ENCODE measurements around the gene DPP4.
A peak's percentile ranks its signal among the peaks of the same experiment; 100 is the strongest.

DPP4 gene

DNA sequence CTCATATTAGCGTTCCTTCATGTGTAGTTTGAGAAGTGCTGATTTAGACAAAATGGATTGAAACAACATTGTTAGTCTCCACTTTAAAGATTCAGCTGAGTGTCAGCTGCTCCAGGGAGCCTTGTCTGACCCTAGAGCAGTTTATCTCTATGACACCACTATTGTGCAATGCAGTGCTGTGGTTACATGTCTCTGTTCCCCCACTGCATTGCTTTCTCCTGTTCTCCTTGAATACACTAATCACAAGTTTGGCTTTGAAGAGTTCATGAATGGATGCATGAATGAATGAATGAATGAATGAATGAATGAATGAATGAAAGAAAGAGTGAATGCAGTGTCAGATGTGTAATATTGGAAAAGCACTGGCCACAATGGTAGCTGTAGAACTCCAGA, 39.8 kb upstream of the DPP4 start:
- Histone ChIP-seq H3K27ac (peak overlapping the region; percentile 16), H3K36me3 (replicated peaks) (no peaks in the 10 kb centered on the region), H3K27me3 (replicated peaks) (no peaks in the 10 kb centered on the region), H3K4me3 (ENCODE audit: low read depth, low read length) (no peak overlapping the region)
- in situ Hi-C loops (cut with HindIII; ENCODE audit: low pct_ligation_motif_present, low sequenced_read_pairs): no loop called here
- TF ChIP-seq, protein P1, sequence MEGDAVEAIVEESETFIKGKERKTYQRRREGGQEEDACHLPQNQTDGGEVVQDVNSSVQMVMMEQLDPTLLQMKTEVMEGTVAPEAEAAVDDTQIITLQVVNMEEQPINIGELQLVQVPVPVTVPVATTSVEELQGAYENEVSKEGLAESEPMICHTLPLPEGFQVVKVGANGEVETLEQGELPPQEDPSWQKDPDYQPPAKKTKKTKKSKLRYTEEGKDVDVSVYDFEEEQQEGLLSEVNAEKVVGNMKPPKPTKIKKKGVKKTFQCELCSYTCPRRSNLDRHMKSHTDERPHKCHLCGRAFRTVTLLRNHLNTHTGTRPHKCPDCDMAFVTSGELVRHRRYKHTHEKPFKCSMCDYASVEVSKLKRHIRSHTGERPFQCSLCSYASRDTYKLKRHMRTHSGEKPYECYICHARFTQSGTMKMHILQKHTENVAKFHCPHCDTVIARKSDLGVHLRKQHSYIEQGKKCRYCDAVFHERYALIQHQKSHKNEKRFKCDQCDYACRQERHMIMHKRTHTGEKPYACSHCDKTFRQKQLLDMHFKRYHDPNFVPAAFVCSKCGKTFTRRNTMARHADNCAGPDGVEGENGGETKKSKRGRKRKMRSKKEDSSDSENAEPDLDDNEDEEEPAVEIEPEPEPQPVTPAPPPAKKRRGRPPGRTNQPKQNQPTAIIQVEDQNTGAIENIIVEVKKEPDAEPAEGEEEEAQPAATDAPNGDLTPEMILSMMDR (IDR thresholded peaks at IDR 0.05; ENCODE audit: low read depth, low read length, missing control alignments): no peak
- DNase-seq: peak; percentile 74

DNA sequence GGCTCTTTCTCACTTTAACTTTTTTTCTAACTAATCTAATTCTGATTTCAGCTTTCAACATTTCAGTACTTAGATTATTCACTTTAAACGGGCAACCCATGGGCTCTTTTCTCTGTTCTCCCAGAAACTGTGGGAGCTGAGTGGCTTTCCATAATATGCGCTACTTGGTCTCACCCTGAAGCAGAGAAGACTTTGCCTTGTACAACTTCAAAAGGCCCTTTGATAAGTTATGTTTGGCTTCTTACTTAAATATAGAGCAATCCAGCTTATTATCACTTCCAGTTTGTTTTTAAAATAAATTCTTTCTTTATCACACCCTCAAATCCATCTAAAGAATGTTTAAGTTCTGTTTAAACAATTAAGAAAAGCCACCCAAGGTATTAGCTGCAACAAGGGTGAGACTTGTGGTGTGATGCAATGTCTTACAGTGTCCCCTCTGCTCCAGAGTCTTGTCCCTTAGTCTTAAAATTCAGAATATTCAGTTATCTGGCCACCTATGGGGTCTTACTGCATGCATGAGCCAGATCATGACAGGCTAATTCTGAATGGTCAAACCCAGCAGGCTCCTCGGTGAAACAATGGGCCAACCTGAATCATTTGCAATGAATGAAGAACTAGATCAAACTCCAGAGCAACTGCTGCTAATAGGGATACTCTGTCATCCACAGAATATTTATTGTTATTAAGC, 39.2 kb upstream of the DPP4 start:
- H3K27ac ChIP-seq: no peak overlapping the region
- H3K4me3 ChIP-seq (ENCODE audit: low read depth, low read length): no peak overlapping the region
- TF ChIP-seq, protein P1 (IDR thresholded peaks at IDR 0.05; ENCODE audit: low read depth, low read length, missing control alignments): no peak
- no peak for DNase-seq
- no peaks in the 10 kb centered on the region for H3K27me3 ChIP-seq (replicated peaks)
- in situ Hi-C loops (cut with HindIII; ENCODE audit: low pct_ligation_motif_present, low sequenced_read_pairs): no loop called here
- H3K36me3 ChIP-seq (replicated peaks): no peaks in the 10 kb centered on the region

DNA sequence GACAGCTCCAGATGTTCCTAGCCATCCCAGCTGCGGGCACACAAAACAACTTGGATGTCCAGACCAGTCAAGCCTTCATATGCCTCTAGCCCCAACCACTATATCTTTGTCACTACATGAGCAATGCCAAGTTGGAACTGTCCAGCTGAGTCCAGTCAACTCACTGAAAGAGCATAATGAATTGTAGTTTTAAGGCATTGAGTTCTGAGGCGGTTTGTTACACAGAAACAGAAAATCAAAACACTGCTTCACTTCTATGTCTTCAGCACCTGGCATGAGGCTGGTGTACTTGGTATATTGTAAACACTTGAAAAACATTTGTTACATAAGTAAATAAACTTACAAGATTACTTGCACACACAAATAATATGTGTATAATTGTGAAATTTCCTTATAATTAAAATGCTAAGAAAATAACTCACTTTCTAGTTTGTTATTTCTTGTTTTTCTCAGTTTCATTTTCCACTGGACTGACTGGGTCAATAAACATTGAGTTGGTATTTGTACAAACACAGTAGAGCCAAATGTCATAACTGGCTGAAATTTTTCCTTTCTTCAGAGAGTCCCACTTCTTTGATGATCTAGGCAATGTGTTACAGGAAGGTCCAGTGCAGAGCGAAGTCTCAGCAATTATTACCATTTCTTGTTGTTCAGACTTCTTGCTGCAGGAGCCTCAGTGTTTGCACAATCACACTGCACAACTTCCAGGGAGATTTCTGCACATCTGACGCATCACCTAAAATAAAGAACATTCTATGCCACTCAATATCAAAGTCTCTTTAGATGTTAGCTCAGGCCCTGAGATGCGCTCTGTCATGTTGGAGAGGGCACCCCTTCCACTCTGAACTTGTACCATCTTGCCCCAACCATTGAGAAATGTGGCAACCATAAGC, 38.2 kb upstream of the DPP4 start:
- Histone ChIP-seq H3K36me3 (replicated peaks) (no peaks in the 10 kb centered on the region), H3K27ac (no peak overlapping the region), H3K27me3 (replicated peaks) (no peaks in the 10 kb centered on the region), H3K4me3 (ENCODE audit: low read depth, low read length) (no peak overlapping the region)
- DNase-seq: no peak
- in situ Hi-C loops (cut with HindIII; ENCODE audit: low pct_ligation_motif_present, low sequenced_read_pairs): no loop called here
- TF ChIP-seq, protein P1 (IDR thresholded peaks at IDR 0.05; ENCODE audit: low read depth, low read length, missing control alignments): no peak

DNA sequence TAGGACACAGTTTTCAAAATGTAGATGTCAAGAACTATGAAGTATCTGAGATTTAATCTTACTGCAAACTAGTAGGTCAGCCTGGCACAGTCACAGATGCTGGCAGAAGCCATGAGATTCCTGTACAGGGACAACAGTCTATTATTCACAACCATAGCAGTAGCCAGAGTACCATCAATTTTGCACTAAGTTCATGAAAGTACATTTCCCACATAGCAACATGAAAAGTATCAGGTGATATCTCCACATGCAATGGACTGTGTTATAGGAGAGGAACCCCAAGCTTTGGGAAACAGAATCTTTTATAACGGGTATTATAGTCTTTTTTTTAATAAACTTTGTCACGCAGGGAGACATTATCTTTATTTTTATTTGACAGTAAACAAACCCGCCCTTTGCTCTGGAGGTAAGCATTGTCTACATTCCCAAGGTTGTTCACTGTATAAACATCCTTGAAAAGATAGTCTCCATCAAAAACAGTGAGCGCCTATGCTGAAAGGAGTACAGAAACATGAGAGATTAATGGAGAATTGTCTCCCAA, 33.4 kb upstream of the DPP4 start:
- DNase-seq: no peak
- H3K27me3 ChIP-seq (replicated peaks): no peaks in the 10 kb centered on the region
- no peak overlapping the region for H3K4me3 ChIP-seq (ENCODE audit: low read depth, low read length)
- TF ChIP-seq, protein P1 (IDR thresholded peaks at IDR 0.05; ENCODE audit: low read depth, low read length, missing control alignments): no peak
- in situ Hi-C loops (cut with HindIII; ENCODE audit: low pct_ligation_motif_present, low sequenced_read_pairs): no loop called here
- no peak overlapping the region for H3K27ac ChIP-seq
- H3K36me3 ChIP-seq (replicated peaks): no peaks in the 10 kb centered on the region

DNA sequence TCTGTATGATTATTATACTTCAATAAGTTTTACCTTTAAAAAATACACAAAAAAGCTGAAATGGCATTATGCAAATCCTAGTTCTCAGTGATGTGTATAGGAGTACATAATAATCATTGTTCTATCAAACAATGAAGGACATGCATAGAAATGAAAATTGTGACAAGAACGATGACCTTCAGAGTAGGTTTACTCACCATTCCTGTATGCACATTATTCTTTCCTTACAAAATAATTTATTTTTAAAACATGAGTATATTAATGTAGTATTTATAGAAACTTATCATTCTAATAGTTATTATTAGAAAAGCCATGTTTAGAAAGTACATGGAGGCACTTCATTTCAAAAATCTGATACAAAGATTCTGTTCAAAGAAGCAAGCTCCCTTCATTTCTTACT, 32.7 kb upstream of the DPP4 start:
- Histone ChIP-seq H3K27ac (no peak overlapping the region), H3K4me3 (ENCODE audit: low read depth, low read length) (no peak overlapping the region), H3K27me3 (replicated peaks) (no peaks in the 10 kb centered on the region), H3K36me3 (replicated peaks) (no peaks in the 10 kb centered on the region)
- DNase-seq: no peak
- in situ Hi-C loops (cut with HindIII; ENCODE audit: low pct_ligation_motif_present, low sequenced_read_pairs): no loop called here
- TF ChIP-seq, protein P1 (IDR thresholded peaks at IDR 0.05; ENCODE audit: low read depth, low read length, missing control alignments): no peak
